OCI-LY7 (cell line): ENCODE measurements around the gene MARK2. TPM values are rescaled to one million over a fixed set of nuclear protein-coding genes. Genes with fewer than 3 reads are reported as not detected.

ENCODE experiments used
- BruUV-seq: library from RNA; stranded (reverse); fragments of 400-500 nt; replicated peaks from 2 replicates; lab custom pipeline; 2021; lab: Mats Ljungman, UMichigan
- CTCF ChIA-PET: fragments of 300-600 bp; sonication (Branson Sonifier 250); formaldehyde crosslinking; loops from one replicate; lab custom pipeline; 2022; ENCODE audit warnings: antibody characterized with exemption; ENCODE audit not compliant: unreplicated experiment; lab: Charles Lee
- POLR2A ChIA-PET: fragments of 300-600 bp; sonication (Branson Sonifier 250); formaldehyde crosslinking; loops from one replicate; lab custom pipeline; 2022; ENCODE audit warnings: antibody characterized with exemption; lab: Charles Lee
- DNase-seq: peaks from one replicate; pipeline ENCODE4 v3.0.0-alpha.2; 2015; ENCODE audit warnings: low spot score
- H2AFZ ChIP-seq: fragments of 200-600 bp; sonication (generic), shearing (Covaris generic); 2 replicates; pipeline ENCODE4 v1.6.1; 2014; ENCODE audit warnings: mild to moderate bottlenecking, antibody characterized with exemption, low read length, moderate library complexity
- H3K27ac ChIP-seq: fragments of 200-600 bp; sonication (generic); 2 replicates; pipeline ENCODE4 v1.5.1; 2014; ENCODE audit warnings: mixed run types, low read depth, mild to moderate bottlenecking, moderate library complexity, low read length, inconsistent platforms; ENCODE audit not compliant: poor library complexity, severe bottlenecking
- H3K36me3 ChIP-seq: fragments of 200-600 bp; sonication (generic); 2 replicates; pipeline ENCODE4 v1.6.1; 2014; ENCODE audit warnings: mild to moderate bottlenecking, antibody characterized with exemption, low read length, moderate library complexity, mixed read lengths; ENCODE audit not compliant: insufficient read depth
- H3K4me1 ChIP-seq: fragments of 200-600 bp; sonication (generic); 2 replicates; pipeline ENCODE4 v1.5.1; 2014; ENCODE audit warnings: mild to moderate bottlenecking, low read length; ENCODE audit not compliant: insufficient read depth, poor library complexity, severe bottlenecking
- H3K4me2 ChIP-seq: fragments of 200-600 bp; sonication (generic); 2 replicates; pipeline ENCODE4 v1.6.1; 2014; ENCODE audit warnings: mild to moderate bottlenecking, low read length
- H3K4me3 ChIP-seq: fragments of 200-600 bp; sonication (generic); 2 replicates; pipeline ENCODE4 v1.5.1; 2014; ENCODE audit warnings: mild to moderate bottlenecking, low read depth, low read length; ENCODE audit not compliant: poor library complexity, severe bottlenecking
- H3K79me2 ChIP-seq: fragments of 200-600 bp; sonication (generic); 2 replicates; pipeline ENCODE4 v1.6.1; 2016; ENCODE audit warnings: low read depth, mild to moderate bottlenecking, low read length, moderate library complexity, mixed read lengths; ENCODE audit not compliant: insufficient read depth
- H3K9me2 ChIP-seq: fragments of 200-600 bp; sonication (generic); 2 replicates; pipeline ENCODE4 v1.6.1; 2016; ENCODE audit warnings: mild to moderate bottlenecking, low read length, mixed read lengths; ENCODE audit not compliant: insufficient read depth
- H3K9me3 ChIP-seq: fragments of 200-600 bp; sonication (generic); 2 replicates; pipeline ENCODE4 v1.6.1; 2014; ENCODE audit warnings: mild to moderate bottlenecking, mixed run types, low read length, mixed read lengths
- H4K20me1 ChIP-seq: fragments of 200-600 bp; sonication (generic); 2 replicates; pipeline ENCODE4 v1.6.1; 2014; ENCODE audit warnings: mild to moderate bottlenecking, antibody characterized with exemption, low read length, moderate library complexity, mixed read lengths; ENCODE audit not compliant: insufficient read depth
- EZH2phosphoT487 ChIP-seq: fragments of 200-600 bp; sonication (generic); IDR thresholded peaks from 2 replicates; pipeline ENCODE4 v1.6.1; 2018; ENCODE audit warnings: low read depth, borderline replicate concordance, mild to moderate bottlenecking, mixed run types, antibody characterized with exemption, low read length, moderate library complexity, mixed read lengths
- intact Hi-C: fragments of 100-400 bp; cut with micrococcal nuclease; formaldehyde crosslinking; loops from one replicate; pipeline ENCODE4 v1.10.0; 2022; ENCODE audit not compliant: unreplicated experiment
- total RNA-seq, 2 experiments: library from RNA; depleted of rRNA in 1 of 2; stranded (reverse); fragments of >200 nt in 1 of 2; shearing (Covaris generic) in 1 of 2; gene quantifications; 2 replicates each; pipeline ENCODE4 v1.2.3, GENCODE V29; 2014 to 2022
- TF ChIP-seq, protein P1 (sequence below): fragments of 200-600 bp; sonication (generic); conservative IDR thresholded peaks from 2 replicates; pipeline ENCODE4 v1.5.1; 2014; ENCODE audit warnings: mild to moderate bottlenecking, antibody characterized with exemption, low read length, moderate library complexity, mixed read lengths

Gene MARK2
- total RNA-seq, 2 experiments from 2014 or later = 22.7 to 45.4 TPM

DNA sequence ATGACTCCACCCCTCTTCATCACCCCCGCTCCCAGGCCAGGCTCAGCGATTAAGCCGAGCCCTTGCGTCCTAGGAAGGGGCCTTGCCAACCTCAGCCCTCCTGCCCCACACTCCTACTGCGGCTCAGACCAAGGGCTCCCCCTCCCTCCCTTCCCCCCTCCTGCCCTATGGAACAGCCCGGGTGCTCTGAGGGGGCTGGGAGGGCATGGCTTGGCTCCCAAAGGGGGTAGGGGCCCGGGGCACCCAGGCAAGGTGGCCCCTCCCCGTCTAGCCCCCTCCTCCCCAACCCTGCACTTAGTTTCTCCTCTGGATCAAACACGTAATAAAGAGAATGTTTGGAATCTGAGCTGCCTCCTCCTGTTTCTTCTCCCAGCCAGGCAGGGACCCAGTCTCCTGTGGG lies 71.8 kb downstream of the MARK2 start:
- H3K4me3 ChIP-seq = no peak overlapping the region
- no TSS peak for BruUV-seq
- CTCF ChIA-PET = no interaction called here
- H4K20me1 ChIP-seq = no peaks in the 10 kb centered on the region
- intact Hi-C loops = no loop called here
- no peak overlapping the region for H3K27ac ChIP-seq
- no peak for DNase-seq
- H3K4me1 ChIP-seq = no peaks in the 10 kb centered on the region
- no peaks in the 10 kb centered on the region for H3K9me2 ChIP-seq
- peaks cover 33% of the 10 kb centered on the region; the same call in 1 of the 2 replicates for H3K36me3 ChIP-seq
- H3K9me3 ChIP-seq = no peaks in the 10 kb centered on the region
- no peak overlapping the region for H3K4me2 ChIP-seq
- TF ChIP-seq, protein P1, sequence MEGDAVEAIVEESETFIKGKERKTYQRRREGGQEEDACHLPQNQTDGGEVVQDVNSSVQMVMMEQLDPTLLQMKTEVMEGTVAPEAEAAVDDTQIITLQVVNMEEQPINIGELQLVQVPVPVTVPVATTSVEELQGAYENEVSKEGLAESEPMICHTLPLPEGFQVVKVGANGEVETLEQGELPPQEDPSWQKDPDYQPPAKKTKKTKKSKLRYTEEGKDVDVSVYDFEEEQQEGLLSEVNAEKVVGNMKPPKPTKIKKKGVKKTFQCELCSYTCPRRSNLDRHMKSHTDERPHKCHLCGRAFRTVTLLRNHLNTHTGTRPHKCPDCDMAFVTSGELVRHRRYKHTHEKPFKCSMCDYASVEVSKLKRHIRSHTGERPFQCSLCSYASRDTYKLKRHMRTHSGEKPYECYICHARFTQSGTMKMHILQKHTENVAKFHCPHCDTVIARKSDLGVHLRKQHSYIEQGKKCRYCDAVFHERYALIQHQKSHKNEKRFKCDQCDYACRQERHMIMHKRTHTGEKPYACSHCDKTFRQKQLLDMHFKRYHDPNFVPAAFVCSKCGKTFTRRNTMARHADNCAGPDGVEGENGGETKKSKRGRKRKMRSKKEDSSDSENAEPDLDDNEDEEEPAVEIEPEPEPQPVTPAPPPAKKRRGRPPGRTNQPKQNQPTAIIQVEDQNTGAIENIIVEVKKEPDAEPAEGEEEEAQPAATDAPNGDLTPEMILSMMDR = no peak
- POLR2A ChIA-PET = no interaction called here
- no peaks in the 10 kb centered on the region for H3K79me2 ChIP-seq
- H2AFZ ChIP-seq = no peak overlapping the region

DNA sequence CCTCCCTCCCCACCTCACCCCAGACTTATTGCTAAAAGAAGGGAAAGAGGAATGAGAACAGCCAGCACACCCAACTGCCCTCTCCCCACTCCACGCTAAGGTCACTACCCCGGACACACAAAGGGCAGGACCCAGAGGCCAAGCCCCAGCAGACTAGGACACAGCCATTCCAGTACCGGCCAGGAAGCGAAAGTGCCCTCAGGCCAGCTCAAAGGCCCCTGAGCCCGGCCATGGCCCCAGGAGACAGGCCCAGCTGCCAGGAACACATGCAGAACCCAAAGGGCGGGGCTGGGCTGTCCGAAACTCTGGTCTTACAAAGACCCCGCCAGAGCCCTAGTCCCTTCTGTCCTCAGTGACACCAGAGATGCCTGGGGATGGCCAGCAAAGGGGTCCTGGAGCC lies 72.5 kb downstream of the MARK2 start:
- Histone ChIP-seq H3K4me3 (no peak overlapping the region), H3K27ac (no peak overlapping the region), H3K4me2 (no peak overlapping the region), H3K79me2 (no peaks in the 10 kb centered on the region), H4K20me1 (no peaks in the 10 kb centered on the region), H3K36me3 (peaks cover 28% of the 10 kb centered on the region; the same call in 1 of the 2 replicates), H3K9me3 (no peaks in the 10 kb centered on the region), H3K9me2 (no peaks in the 10 kb centered on the region), H2AFZ (no peak overlapping the region), H3K4me1 (peaks cover 7% of the 10 kb centered on the region)
- TF ChIP-seq, protein P1 = no peak
- TF ChIP-seq EZH2phosphoT487 = no peak
- BruUV-seq = no TSS peak
- intact Hi-C loops = no loop called here
- POLR2A ChIA-PET = no interaction called here
- CTCF ChIA-PET = no interaction called here
- DNase-seq = no peak

DNA sequence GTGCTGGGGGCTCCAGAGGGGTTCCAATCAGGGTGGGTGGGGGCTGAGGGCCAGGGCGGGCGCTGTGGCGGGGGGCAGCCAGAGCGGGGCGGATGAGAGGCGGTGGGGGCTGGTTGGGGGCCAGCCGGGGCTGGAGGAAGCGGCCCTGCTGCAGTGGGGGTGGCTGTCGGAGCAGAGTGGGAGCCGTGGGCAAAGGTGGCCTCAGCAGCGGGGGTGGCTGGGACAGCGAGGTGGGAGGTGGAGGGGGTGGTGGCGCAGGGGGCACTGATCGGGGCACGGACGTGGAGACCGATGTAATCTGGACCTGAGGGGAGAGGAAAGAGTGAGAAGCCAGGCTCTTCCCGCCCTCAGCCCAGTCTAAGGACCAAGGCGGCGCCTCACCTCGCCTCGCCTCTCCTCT lies 73.0 kb downstream of the MARK2 start:
- Histone ChIP-seq H3K4me3 (no peak overlapping the region), H3K4me2 (no peak overlapping the region), H3K4me1 (peaks cover 9% of the 10 kb centered on the region), H3K79me2 (no peaks in the 10 kb centered on the region), H4K20me1 (no peaks in the 10 kb centered on the region), H3K27ac (no peak overlapping the region), H3K36me3 (peaks cover 27% of the 10 kb centered on the region; the same call in 1 of the 2 replicates), H2AFZ (no peak overlapping the region), H3K9me3 (no peaks in the 10 kb centered on the region), H3K9me2 (no peaks in the 10 kb centered on the region)
- no peak for DNase-seq
- TF ChIP-seq EZH2phosphoT487 = no peak
- TF ChIP-seq, protein P1 = no peak
- POLR2A ChIA-PET = no interaction called here
- CTCF ChIA-PET = no interaction called here
- BruUV-seq = no TSS peak
- intact Hi-C loops = no loop called here
